ENCODE measurements around the gene EME1.

The EME1 gene

DNA sequence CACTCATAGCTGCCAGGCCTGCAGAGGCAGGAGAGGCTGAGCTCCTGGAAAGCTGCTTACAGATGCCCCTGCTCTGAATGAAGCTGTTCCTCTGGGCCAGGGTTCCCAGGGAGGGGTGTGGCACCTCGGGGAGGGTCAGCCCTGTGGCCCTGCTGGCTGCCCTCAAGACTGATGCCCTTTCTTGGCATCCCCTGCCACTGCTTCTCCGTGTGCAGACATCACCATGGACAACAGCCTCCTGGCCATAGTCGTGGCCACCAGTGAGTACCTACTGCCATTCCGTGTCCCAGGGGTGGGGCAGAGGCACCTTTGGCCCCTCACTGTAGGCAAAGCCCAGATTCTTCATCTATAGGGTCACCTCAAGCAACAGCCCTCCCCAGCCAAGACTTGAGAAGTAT, 9.0 kb upstream of the EME1 start:
- DNase-seq: no peak

GRCh38 chr17:50364715-50365114, 8.3 kb upstream of the EME1 start:
- DNase-seq: no peak

DNA sequence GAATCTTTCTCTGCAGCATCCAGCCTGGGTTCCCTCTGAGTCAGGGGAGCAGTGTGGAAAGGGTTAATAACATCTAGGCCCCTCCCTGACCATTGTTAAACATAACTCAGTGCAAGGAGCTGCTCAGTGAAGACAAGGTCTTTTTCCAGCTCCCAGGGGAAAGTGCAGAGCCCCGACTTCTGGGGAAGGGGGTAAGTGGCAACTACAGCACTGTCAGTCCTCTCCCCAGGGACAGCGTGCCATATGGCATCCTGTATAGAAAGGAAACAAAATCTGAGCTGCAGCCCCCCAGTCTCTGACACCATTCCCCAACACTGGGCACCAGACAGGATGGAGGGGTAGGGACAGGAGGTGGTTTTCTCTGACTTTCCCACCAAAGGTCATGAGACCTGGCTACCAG, 7.9 kb upstream of the EME1 start:
- DNase-seq: no peak

GRCh38 chr17:50365649-50366393, 7.2 kb upstream of the EME1 start:
- DNase-seq: no peak

GRCh38 chr17:50367401-50367800, 5.6 kb upstream of the EME1 start:
- DNase-seq: no peak

- no peak for DNase-seq
These were observed 3.0 kb upstream of the EME1 start for GRCh38 chr17:50370052-50370451.

DNA sequence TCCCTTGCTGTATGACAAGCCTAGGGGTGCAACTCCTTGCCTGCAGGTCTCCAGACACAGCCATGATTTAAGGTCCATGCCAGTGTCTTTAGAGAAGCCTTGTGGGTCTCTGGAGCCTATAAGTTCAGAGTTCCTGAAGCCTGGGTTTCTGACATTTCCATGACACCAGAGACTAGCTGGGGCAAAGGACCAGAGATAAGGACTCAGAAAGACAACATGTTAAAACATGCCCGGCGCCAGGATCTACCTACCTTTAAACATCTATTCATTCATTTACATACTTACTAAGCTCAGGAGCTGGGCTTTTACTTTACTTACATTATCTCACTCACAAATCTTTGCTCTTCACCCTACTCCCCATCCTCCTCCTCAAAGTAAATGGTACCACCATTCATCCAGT, 1.5 kb upstream of the EME1 start:
- no peak for DNase-seq

- no peak for DNase-seq
These were observed 739 bp upstream of the EME1 start for GRCh38 chr17:50372222-50372757.

DNA sequence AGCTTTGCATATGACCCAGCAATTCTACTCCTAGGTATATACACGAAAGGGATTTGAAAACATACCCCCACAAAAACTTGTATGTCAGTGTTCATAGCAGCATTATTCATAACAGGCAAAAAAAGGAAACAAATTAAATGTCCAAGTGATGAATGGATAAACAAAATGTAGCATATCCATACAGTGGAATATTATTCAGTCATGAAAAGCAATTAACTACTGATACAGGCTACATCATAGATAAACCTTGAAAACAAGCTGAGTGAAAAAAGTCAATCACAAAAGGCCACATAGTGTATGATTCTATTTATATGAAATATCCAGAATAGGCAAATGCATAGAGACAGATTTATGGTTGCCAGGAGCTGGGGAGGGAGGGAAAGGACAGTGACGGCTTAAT, 676 bp downstream of the EME1 start:
- DNase-seq: no peak

DNA sequence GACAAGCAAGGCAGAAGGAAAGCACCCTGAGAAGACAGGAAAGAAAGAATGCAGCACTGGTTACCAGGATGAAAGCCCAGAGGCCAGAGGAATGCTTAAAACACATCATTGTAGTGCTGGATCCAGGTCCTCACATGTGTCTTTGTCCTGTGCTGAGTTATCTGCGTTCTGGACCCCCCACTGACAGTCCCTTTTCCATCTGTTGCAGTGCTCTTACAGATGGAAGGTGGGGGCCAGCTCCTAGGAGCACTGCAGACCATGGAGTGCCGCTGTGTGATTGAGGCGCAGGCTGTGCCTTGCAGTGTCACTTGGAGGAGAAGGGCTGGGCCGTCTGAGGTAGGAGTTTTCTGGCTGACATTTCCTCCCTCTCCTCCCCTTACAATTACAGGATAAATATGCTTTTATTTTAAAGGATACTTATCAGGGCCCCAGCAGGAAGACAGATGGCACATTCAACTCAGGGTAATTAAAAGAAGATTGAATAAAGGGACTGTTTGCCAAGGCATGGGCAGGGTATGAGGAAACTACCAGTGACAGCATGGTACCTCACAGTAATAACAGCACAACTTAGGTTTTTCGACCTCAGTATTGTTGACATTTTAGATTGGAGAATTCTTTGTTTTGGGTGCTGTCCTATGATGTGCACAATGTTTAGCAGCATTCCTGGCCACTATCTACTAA, 3.0 kb downstream of the EME1 start:
- no peak for DNase-seq

- DNase-seq: no peak
These were observed 6.5 kb downstream of the EME1 start for GRCh38 chr17:50379351-50380132.

DNA sequence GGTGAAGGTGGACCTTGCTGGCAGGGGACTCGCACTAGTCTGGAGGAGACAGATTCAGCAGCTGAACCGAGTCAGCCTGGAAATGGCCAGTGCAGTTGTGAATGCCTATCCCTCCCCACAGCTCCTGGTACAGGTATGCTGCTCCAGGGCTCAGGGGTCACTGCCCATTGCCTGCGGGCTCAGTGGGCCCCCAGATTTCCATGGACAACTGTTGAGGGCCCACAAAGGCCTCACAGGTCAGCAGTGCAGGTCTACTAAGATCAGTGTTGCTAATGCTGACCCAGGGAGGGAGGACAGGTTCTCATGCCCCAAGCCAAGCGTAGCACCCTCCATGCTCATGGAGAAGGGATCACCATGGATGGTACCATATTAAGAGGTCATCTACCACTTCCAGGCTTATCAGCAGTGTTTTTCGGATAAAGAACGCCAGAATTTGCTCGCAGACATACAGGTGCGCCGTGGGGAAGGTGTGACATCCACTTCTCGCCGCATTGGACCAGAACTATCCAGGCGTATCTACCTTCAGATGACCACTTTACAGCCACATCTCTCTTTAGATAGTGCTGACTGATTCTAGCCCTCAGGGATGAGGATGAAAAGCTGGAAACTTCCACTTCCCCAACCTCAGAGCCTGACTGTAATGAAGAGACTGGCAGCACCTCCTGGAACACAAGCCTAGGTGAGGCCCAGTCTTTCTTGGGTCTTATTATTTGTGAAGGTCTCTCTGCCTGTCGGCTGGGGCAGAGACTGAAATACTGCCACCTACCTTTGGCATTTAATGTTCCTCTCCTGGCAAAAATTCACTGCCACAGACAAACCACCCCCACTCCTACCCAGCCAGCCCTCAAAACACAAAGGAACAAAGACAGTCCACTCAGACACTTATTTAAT, 7.6 kb downstream of the EME1 start:
- no peak for DNase-seq

DNA sequence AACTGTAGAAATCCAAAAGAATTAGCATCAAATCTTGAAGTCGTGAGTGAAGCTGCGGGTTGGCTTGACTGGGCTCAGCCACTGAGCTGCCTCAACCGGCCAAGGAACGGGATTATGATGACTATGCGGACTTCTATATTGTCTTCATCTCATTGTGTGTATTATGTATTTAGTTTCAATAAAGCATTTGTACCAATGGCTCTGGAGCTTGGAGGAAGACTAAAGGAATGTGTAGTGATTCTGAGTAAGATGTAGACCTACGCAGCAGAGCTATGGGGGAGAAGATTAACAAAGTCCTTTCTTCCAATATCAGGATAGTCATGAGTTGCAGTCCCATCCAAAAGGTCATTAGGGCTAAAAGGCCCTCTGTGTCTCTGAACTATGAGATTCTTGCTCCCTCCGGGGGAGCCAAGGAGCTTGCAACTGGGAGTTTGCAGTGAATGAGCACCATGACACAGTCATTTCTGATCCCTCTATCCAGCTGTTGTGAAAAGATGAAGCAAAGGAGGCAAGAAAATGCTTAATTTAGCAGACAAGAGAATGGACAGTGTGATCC, 8.3 kb downstream of the EME1 start:
- no peak for DNase-seq

GRCh38 chr17:50381920-50382319, 8.9 kb downstream of the EME1 start:
- no peak for DNase-seq

GRCh38 chr17:50382931-50383330, 9.9 kb downstream of the EME1 start:
- DNase-seq: no peak

DNA sequence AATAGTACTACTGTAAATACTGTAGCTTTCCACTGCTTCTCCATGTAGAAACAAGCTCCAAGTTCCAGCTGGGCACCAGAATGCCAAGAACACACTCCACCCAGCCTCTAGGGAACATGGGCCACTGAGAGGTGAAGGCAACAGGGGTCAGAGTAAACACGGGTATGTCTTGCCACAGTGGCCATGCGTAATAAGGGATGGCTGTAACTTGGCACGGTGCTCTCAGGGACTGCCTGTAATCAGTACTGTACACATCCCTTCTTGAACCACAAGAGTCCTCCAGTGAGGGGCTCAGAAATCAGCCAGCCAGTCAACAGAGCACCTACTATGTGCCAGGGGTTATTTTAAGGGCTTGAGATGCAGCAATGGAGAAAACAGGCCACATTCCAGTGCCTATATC, 13.5 kb downstream of the EME1 start:
- DNase-seq: no peak

DNA sequence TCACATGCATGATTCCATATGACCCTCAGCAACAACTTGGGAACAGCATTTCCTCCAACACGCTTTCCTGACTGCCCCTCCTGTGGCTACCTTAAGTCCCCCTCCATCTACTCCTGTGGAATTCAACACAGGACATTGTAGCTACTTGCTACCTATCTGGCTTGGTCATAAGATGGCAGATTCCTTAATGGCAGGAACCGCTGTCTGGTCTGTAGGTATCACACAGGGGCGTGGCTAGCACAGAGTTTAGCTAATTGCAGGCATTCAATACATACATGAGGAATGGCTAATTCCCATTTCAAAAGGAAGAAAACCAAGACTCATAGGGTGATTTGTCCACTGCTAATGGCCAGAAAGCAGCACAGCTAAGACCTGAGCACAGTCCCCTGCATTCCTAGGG, 15.7 kb downstream of the EME1 start:
- DNase-seq: no peak

DNA sequence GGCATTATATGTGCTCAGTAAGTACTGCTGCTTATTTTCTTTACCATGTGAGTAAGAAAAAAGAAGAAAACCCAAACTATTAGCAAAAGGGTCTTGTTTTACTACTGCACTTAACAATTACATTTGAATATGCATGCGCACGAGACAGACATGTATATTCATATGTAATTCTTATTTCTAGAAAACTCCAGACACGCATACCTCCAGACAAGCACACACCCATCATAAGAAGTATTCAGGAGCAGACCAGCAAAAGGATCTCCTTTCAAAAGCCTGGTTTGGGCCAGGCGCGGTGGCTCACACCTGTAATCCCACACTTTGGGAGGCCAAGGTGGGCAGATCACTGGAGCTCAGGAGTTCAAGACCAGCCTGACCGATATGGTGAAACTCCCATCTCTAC, 16.5 kb downstream of the EME1 start:
- no peak for DNase-seq

DNA sequence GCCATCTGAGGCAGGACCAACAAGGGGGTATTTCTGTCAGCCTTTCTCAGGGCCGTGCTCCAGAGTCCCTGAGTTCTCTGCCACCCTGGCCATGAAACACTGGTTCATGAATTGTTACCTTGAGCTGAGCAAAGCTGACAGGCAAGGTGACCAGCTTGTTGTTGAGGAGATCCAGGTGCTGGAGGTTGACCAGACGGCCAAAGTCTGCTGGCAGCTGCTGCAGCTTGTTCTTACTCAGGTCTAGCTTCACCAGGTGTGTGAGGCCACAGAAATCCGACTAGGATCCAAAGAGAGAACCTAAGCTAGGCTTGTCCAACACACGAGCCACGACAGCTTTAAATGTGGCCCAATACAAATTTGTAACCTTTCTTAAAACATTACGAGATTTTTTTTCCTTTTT, 19.6 kb downstream of the EME1 start:
- DNase-seq: no peak

GRCh38 chr17:50393700-50394099, 20.7 kb downstream of the EME1 start:
- DNase-seq: no peak

GRCh38 chr17:50394711-50395110, 21.7 kb downstream of the EME1 start:
- DNase-seq: no peak

Measured in OCI-M1 (cell line).